Measurements from ENCODE around the gene NBPF10.
"Not testable (repeated sequence)": the region's sequence is repeated elsewhere in the genome, so short reads cannot be mapped to it uniquely, and the experiment has no call there.

NBPF10 gene

GRCh38 chr1:146144465-146144864 lies at the start of gene NBPF10:
TSS of gene NBPF10 (minus strand) at chr1:146144804. CDS start at chr1:146144769, 35 bp downstream.
- DNase-seq, result peak; percentile 6

- not testable (repeated sequence) for DNase-seq
Observed at GRCh38 chr1:146174531-146174930, 29.9 kb upstream of the NBPF10 start.

- not testable (repeated sequence) for DNase-seq
Observed at GRCh38 chr1:146167740-146168139, 23.1 kb upstream of the NBPF10 start.

- not testable (repeated sequence) for DNase-seq
Observed at GRCh38 chr1:146167273-146167672, 22.7 kb upstream of the NBPF10 start.

Measured in stimulated activated CD4-positive, alpha-beta T cell treated with anti-CD3 and anti-CD28 coated beads, Interleukin-4, amount 100 ng/mL, for 24 hours (primary cell).